Naive B cell (primary cell): ENCODE results near the gene SPEF1. TPM values are rescaled to one million over a fixed set of nuclear protein-coding genes. Genes with fewer than 3 reads are reported as not detected.

Experiments
- ATAC-seq, 2 donors: fragments of 150-1000 bp; cut with Tn5 transposase; 2 replicates each; pipeline ENCODE4 v1.10.0; 2021; ENCODE audit warnings: low read depth in 2 of 2, mild to moderate bottlenecking in 2 of 2, moderate library complexity in 2 of 2
- DNase-seq: peaks from one replicate; pipeline ENCODE4 v3.0.0; 2022
- H3K27ac Mint-ChIP-seq, 6 donors: one replicate each; pipeline ENCODE4 v1.8.0; 2020 to 2022; ENCODE audit warnings: mild to moderate bottlenecking in 6 of 6, mixed read lengths in 6 of 6, moderate library complexity in 5 of 6, inconsistent platforms in 2 of 6
- H3K27me3 Mint-ChIP-seq, 3 donors: one replicate each; pipeline ENCODE4 v1.8.0; 2021 to 2022; ENCODE audit warnings: mixed read lengths in 3 of 3, mild to moderate bottlenecking in 1 of 3
- H3K36me3 Mint-ChIP-seq, 2 donors: one replicate each; pipeline ENCODE4 v1.8.0; 2020 to 2022; ENCODE audit warnings: mixed read lengths in 2 of 2, inconsistent platforms in 1 of 2, mild to moderate bottlenecking in 1 of 2
- H3K4me1 Mint-ChIP-seq, 3 donors: one replicate each; pipeline ENCODE4 v1.8.0; 2020 to 2022; ENCODE audit warnings: mixed read lengths in 3 of 3, inconsistent platforms in 1 of 3, mild to moderate bottlenecking in 1 of 3, moderate library complexity in 1 of 3
- H3K4me3 Mint-ChIP-seq, 8 donors: one replicate each; pipeline ENCODE4 v1.8.0; 2020 to 2022; ENCODE audit warnings: mild to moderate bottlenecking in 8 of 8, mixed read lengths in 8 of 8, moderate library complexity in 8 of 8, inconsistent platforms in 2 of 8
- H3K9me3 Mint-ChIP-seq, 7 donors: one replicate each; pipeline ENCODE4 v1.8.0; 2020 to 2022; ENCODE audit warnings: mixed read lengths in 7 of 7, mild to moderate bottlenecking in 5 of 7, inconsistent platforms in 2 of 7, moderate library complexity in 1 of 7
- polyA plus RNA-seq, 6 donors: library from polyadenylated mRNA; unstranded; fragments of 300-500 nt; fragmentation: Illumina TruSeq; gene quantifications; one replicate each; pipeline ENCODE4 v1.2.3, GENCODE V29; 2021; ENCODE audit warnings: low read depth in 6 of 6

Gene SPEF1
- polyA plus RNA-seq, 6 donors from 2014 or later = not detected

- ATAC-seq (no peak), DNase-seq (no peak)
- Mint-ChIP-seq H3K9me3 (no peaks in the 10 kb centered on the region), H3K4me1 (peaks cover 28 to 48% (median 46%) of the 10 kb centered on the region in 3 donors), H3K4me3 (peak overlapping the region in 5 of 8 donors; percentile 15 to 89 (median 34)), H3K27me3 (no peaks in the 10 kb centered on the region), H3K27ac (no peak overlapping the region), H3K36me3 (no peaks in the 10 kb centered on the region)
Measured at GRCh38 chr20:3765171-3765882, 15.9 kb downstream of the SPEF1 start.

- DNase-seq (no peak), ATAC-seq (no peak)
- Mint-ChIP-seq H3K27ac (no peak overlapping the region), H3K27me3 (no peaks in the 10 kb centered on the region), H3K4me3 (peak overlapping the region in 2 of 8 donors; percentile 33 to 37), H3K9me3 (no peaks in the 10 kb centered on the region), H3K36me3 (no peaks in the 10 kb centered on the region), H3K4me1 (peaks cover 30 to 48% (median 48%) of the 10 kb centered on the region in 3 donors)
Measured at GRCh38 chr20:3764659-3765058, 16.6 kb downstream of the SPEF1 start.

- H3K27ac Mint-ChIP-seq = peak overlapping the region in 1 of 6 donors; percentile 47
- H3K4me3 Mint-ChIP-seq = peak overlapping the region in 1 of 8 donors; percentile 30
- DNase-seq = no peak
- H3K4me1 Mint-ChIP-seq = peaks cover 27 to 46% (median 46%) of the 10 kb centered on the region in 3 donors
- H3K27me3 Mint-ChIP-seq = no peaks in the 10 kb centered on the region
- ATAC-seq = no peak
- no peaks in the 10 kb centered on the region for H3K9me3 Mint-ChIP-seq
- H3K36me3 Mint-ChIP-seq = no peaks in the 10 kb centered on the region
Measured at GRCh38 chr20:3763671-3764601, 17.3 kb downstream of the SPEF1 start.

GRCh38 chr20:3760655-3761348 is 20.4 kb downstream of the SPEF1 start:
- Mint-ChIP-seq H3K27ac (peak overlapping the region in 3 of 6 donors; percentile 59 to 74 (median 65)), H3K4me1 (peaks cover 16 to 26% (median 24%) of the 10 kb centered on the region in 3 donors), H3K9me3 (no peaks in the 10 kb centered on the region), H3K36me3 (peaks cover 0 to 7% of the 10 kb centered on the region in 2 donors), H3K4me3 (peak overlapping the region in 1 of 8 donors; percentile 15), H3K27me3 (no peaks in the 10 kb centered on the region)
- peak; percentile 52 to 57 for ATAC-seq
- no peak for DNase-seq

- Mint-ChIP-seq H3K4me1 (peaks cover 15 to 18% (median 16%) of the 10 kb centered on the region in 3 donors), H3K27me3 (no peaks in the 10 kb centered on the region), H3K36me3 (peaks cover 0 to 7% of the 10 kb centered on the region in 2 donors), H3K27ac (peak overlapping the region in 1 of 6 donors; percentile 24), H3K9me3 (no peaks in the 10 kb centered on the region), H3K4me3 (no peak overlapping the region)
- DNase-seq = no peak
- no peak for ATAC-seq
Measured at GRCh38 chr20:3759884-3760283, 21.4 kb downstream of the SPEF1 start.

GRCh38 chr20:3759316-3759823 is 21.9 kb downstream of the SPEF1 start:
- DNase-seq = no peak
- Mint-ChIP-seq H3K36me3 (peaks cover 0 to 7% of the 10 kb centered on the region in 2 donors), H3K27ac (peak overlapping the region in 1 of 6 donors; percentile 24), H3K4me3 (no peak overlapping the region), H3K9me3 (no peaks in the 10 kb centered on the region), H3K4me1 (peaks cover 10 to 16% (median 10%) of the 10 kb centered on the region in 3 donors), H3K27me3 (no peaks in the 10 kb centered on the region)
- ATAC-seq = no peak

GRCh38 chr20:3758566-3758965 is 22.7 kb downstream of the SPEF1 start:
- Mint-ChIP-seq H3K27ac (no peak overlapping the region), H3K27me3 (no peaks in the 10 kb centered on the region), H3K36me3 (peaks cover 0 to 7% of the 10 kb centered on the region in 2 donors), H3K4me1 (peaks cover 7 to 12% (median 9%) of the 10 kb centered on the region in 3 donors), H3K4me3 (no peak overlapping the region), H3K9me3 (no peaks in the 10 kb centered on the region)
- ATAC-seq (no peak), DNase-seq (no peak)

- no peaks in the 10 kb centered on the region for H3K9me3 Mint-ChIP-seq
- H3K4me1 Mint-ChIP-seq = peaks cover 8 to 22% (median 13%) of the 10 kb centered on the region in 3 donors
- no peak overlapping the region for H3K27ac Mint-ChIP-seq
- no peak overlapping the region for H3K4me3 Mint-ChIP-seq
- ATAC-seq = no peak
- H3K36me3 Mint-ChIP-seq = peaks cover 0 to 7% of the 10 kb centered on the region in 2 donors
- H3K27me3 Mint-ChIP-seq = no peaks in the 10 kb centered on the region
- DNase-seq = no peak
Measured at GRCh38 chr20:3757268-3757667, 24.0 kb downstream of the SPEF1 start.

- no peak for DNase-seq
- H3K27ac Mint-ChIP-seq = peak overlapping the region in 1 of 6 donors; percentile 75
- H3K27me3 Mint-ChIP-seq = no peaks in the 10 kb centered on the region
- ATAC-seq = no peak
- H3K9me3 Mint-ChIP-seq = no peaks in the 10 kb centered on the region
- H3K4me1 Mint-ChIP-seq = peaks cover 11 to 19% (median 15%) of the 10 kb centered on the region in 3 donors
- no peak overlapping the region for H3K4me3 Mint-ChIP-seq
- peaks cover 0 to 7% of the 10 kb centered on the region in 2 donors for H3K36me3 Mint-ChIP-seq
Measured at GRCh38 chr20:3755814-3756480, 25.3 kb downstream of the SPEF1 start.

GRCh38 chr20:3755269-3755668 is 26.0 kb downstream of the SPEF1 start:
- H3K27me3 Mint-ChIP-seq = no peaks in the 10 kb centered on the region
- peaks cover 0 to 7% of the 10 kb centered on the region in 2 donors for H3K36me3 Mint-ChIP-seq
- H3K9me3 Mint-ChIP-seq = no peaks in the 10 kb centered on the region
- no peak overlapping the region for H3K4me3 Mint-ChIP-seq
- no peak for DNase-seq
- H3K4me1 Mint-ChIP-seq = peaks cover 5 to 15% (median 12%) of the 10 kb centered on the region in 3 donors
- ATAC-seq = no peak
- peak overlapping the region in 1 of 6 donors; percentile 75 for H3K27ac Mint-ChIP-seq

- Mint-ChIP-seq H3K9me3 (no peaks in the 10 kb centered on the region), H3K27me3 (no peaks in the 10 kb centered on the region), H3K4me1 (peaks cover 5 to 12% (median 10%) of the 10 kb centered on the region in 3 donors), H3K27ac (peak overlapping the region in 1 of 6 donors; percentile 51), H3K36me3 (peaks cover 0 to 7% of the 10 kb centered on the region in 2 donors), H3K4me3 (no peak overlapping the region)
- no peak for ATAC-seq
- DNase-seq = no peak
Measured at GRCh38 chr20:3754276-3754630, 27.0 kb downstream of the SPEF1 start.

GRCh38 chr20:3753501-3754275 is 27.6 kb downstream of the SPEF1 start:
- H3K27ac Mint-ChIP-seq = peak overlapping the region in 1 of 6 donors; percentile 74
- no peaks in the 10 kb centered on the region for H3K9me3 Mint-ChIP-seq
- H3K27me3 Mint-ChIP-seq = no peaks in the 10 kb centered on the region
- ATAC-seq (no peak), DNase-seq (no peak)
- H3K36me3 Mint-ChIP-seq = peaks cover 0 to 7% of the 10 kb centered on the region in 2 donors
- peaks cover 5 to 12% (median 10%) of the 10 kb centered on the region in 3 donors for H3K4me1 Mint-ChIP-seq
- H3K4me3 Mint-ChIP-seq = peak overlapping the region in 2 of 8 donors; percentile 70 to 91
